ENCODE results near the gene HSPB2. TPM values are rescaled to one million over a fixed set of nuclear protein-coding genes. Genes with fewer than 3 reads are reported as not detected.

Gene HSPB2
- 1 to 10 TPM in 1 of 4 donors, under 1 TPM in 1, not detected in 2; 0.21 to 5.2 TPM for total RNA-seq

GRCh38 chr11:111912535-111912934 lies at the start of gene HSPB2:
TSS of gene HSPB2 (plus strand) at chr11:111912734. CDS start at chr11:111912830, 96 bp downstream.
- TF ChIP-seq CTCF (IDR thresholded peaks at IDR 0.05), result no peak
- no peak for TF ChIP-seq POLR2A (IDR thresholded peaks at IDR 0.05)
- H3K9me3 ChIP-seq, result no peaks in the 10 kb centered on the region
- no peaks in the 10 kb centered on the region for H3K36me3 ChIP-seq
- intact Hi-C loops (cut with DNase I; ENCODE audit: low total_unique reads), result no loop called here
- DNase-seq, result peak; percentile 50 to 54
- H3K27me3 ChIP-seq, result no peaks in the 10 kb centered on the region
- peak within 1 kb of the TSS; percentile 93 to 98 for H3K27ac ChIP-seq
- peak within 1 kb of the TSS; percentile 45 to 54 for H3K4me3 ChIP-seq
- no peaks in the 10 kb centered on the region for H3K4me1 ChIP-seq

GRCh38 chr11:111870113-111870512 lies 42.4 kb upstream of the HSPB2 start:
- intact Hi-C loops (cut with DNase I; ENCODE audit: low total_unique reads), result loop anchor here (10.0 kb wide), 2 partner anchors 65 to 215 kb away; partner anchors contain the start of genes DIXDC1, SDHD and TIMM8B

GRCh38 chr11:111870522-111870885 lies 42.0 kb upstream of the HSPB2 start:
- no peaks in the 10 kb centered on the region for H3K9me3 ChIP-seq
- peak overlapping the region; percentile 92 to 94 for H3K27ac ChIP-seq
- intact Hi-C loops (cut with DNase I; ENCODE audit: low total_unique reads), result loop anchor here (10.0 kb wide), 2 partner anchors 64 to 214 kb away; partner anchors contain the start of genes DIXDC1, SDHD and TIMM8B
- peak overlapping the region; percentile 67 to 100 for H3K4me3 ChIP-seq
- DNase-seq, result no peak
- H3K4me1 ChIP-seq, result no peaks in the 10 kb centered on the region
- H3K36me3 ChIP-seq, result no peaks in the 10 kb centered on the region
- TF ChIP-seq CTCF (IDR thresholded peaks at IDR 0.05), result no peak
- H3K27me3 ChIP-seq, result no peaks in the 10 kb centered on the region

More at GRCh38 chr11:111870113-111870512, 42.4 kb upstream of the HSPB2 start:
- Histone ChIP-seq H3K27me3 (no peaks in the 10 kb centered on the region), H3K27ac (no peak overlapping the region), H3K9me3 (no peaks in the 10 kb centered on the region), H3K4me1 (no peaks in the 10 kb centered on the region), H3K36me3 (no peaks in the 10 kb centered on the region), H3K4me3 (peak overlapping the region in 1 of 2 donors; percentile 100)
- TF ChIP-seq CTCF (IDR thresholded peaks at IDR 0.05) (no peak), POLR2A (IDR thresholded peaks at IDR 0.05) (no peak)
- no peak for DNase-seq

- intact Hi-C loops (cut with DNase I; ENCODE audit: low total_unique reads), result loop anchor here (10.0 kb wide), 2 partner anchors 64 to 214 kb away; partner anchors contain the start of genes DIXDC1, SDHD and TIMM8B
- Histone ChIP-seq H3K27ac (peak within 1 kb of the TSS; percentile 92 to 94), H3K9me3 (no peaks in the 10 kb centered on the region), H3K27me3 (no peaks in the 10 kb centered on the region), H3K4me1 (no peaks in the 10 kb centered on the region), H3K4me3 (peak within 1 kb of the TSS; percentile 67 to 100), H3K36me3 (no peaks in the 10 kb centered on the region)
- peak; percentile 82 to 86 for DNase-seq
- TF ChIP-seq POLR2A (IDR thresholded peaks at IDR 0.05) (peak in 1 of 2 donors; percentile 43), CTCF (IDR thresholded peaks at IDR 0.05) (peak in 2 of 4 experiments; percentile 14 to 37)
Measured at GRCh38 chr11:111870886-111871692, 41.4 kb upstream of the HSPB2 start, which contains the start of gene ALG9. TSS of gene ALG9 (minus strand) at chr11:111871581. CDS start at chr11:111871482, 99 bp downstream.

- Histone ChIP-seq H3K4me3 (peak overlapping the region; percentile 67 to 100), H3K9me3 (no peaks in the 10 kb centered on the region), H3K27ac (peak overlapping the region; percentile 92 to 94), H3K27me3 (no peaks in the 10 kb centered on the region), H3K4me1 (no peaks in the 10 kb centered on the region), H3K36me3 (no peaks in the 10 kb centered on the region)
- TF ChIP-seq CTCF (IDR thresholded peaks at IDR 0.05) (no peak), POLR2A (IDR thresholded peaks at IDR 0.05) (no peak)
- intact Hi-C loops (cut with DNase I; ENCODE audit: low total_unique reads), result loop anchor here (10.0 kb wide), 2 partner anchors 63 to 213 kb away; partner anchors contain the start of genes DIXDC1, SDHD and TIMM8B
- DNase-seq, result no peak
Measured at GRCh38 chr11:111871693-111872161, 40.8 kb upstream of the HSPB2 start.
